CD4-positive, alpha-beta memory T cell (primary cell): ENCODE data around the gene MFSD11. TPM values are rescaled to one million over a fixed set of nuclear protein-coding genes. Genes with fewer than 3 reads are reported as not detected.
"Not testable (repeated sequence)": the region's sequence is repeated elsewhere in the genome, so short reads cannot be mapped to it uniquely, and the experiment has no call there.

Experiments used
- CTCF ChIA-PET: fragments of 350-600 bp; sonication (Branson Sonifier 250); formaldehyde crosslinking; loops from one replicate; lab custom pipeline; 2021; ENCODE audit warnings: inconsistent platforms; ENCODE audit not compliant: partially characterized antibody; lab: Charles Lee
- POLR2A ChIA-PET: fragments of 350-600 bp; sonication (Branson Sonifier 250); formaldehyde crosslinking; loops from one replicate; lab custom pipeline; 2021; ENCODE audit not compliant: partially characterized antibody; lab: Charles Lee
- DNase-seq, 5 donors: peaks; one replicate each; pipeline versions ENCODE4 v3.0.0 to v3.0.0-alpha.2; 2020 to 2022; ENCODE audit warnings: mixed read lengths in 1 of 5
- H3K27ac ChIP-seq: one replicate; pipeline ENCODE4 v1.7.0; 2013; ENCODE audit warnings: low read depth, low read length
- H3K27me3 ChIP-seq: 2 replicates; pipeline ENCODE4 v1.7.0; 2013; ENCODE audit warnings: mild to moderate bottlenecking, low read length, moderate library complexity; ENCODE audit not compliant: insufficient read depth
- H3K36me3 ChIP-seq: 2 replicates; pipeline ENCODE4 v1.7.0; 2013; ENCODE audit warnings: mild to moderate bottlenecking, low read length, moderate library complexity; ENCODE audit not compliant: insufficient read depth
- H3K4me1 ChIP-seq: 2 replicates; pipeline ENCODE4 v1.7.0; 2013; ENCODE audit warnings: mild to moderate bottlenecking, low read length, moderate library complexity; ENCODE audit not compliant: insufficient read depth
- H3K4me3 ChIP-seq, 2 donors: one replicate each; pipeline ENCODE4 v1.7.0; 2013; ENCODE audit warnings: low read length in 2 of 2, mild to moderate bottlenecking in 1 of 2
- H3K9me3 ChIP-seq, 2 donors: one replicate each; pipeline ENCODE4 v1.7.0; 2013; ENCODE audit warnings: low read length in 2 of 2, control low read depth in 1 of 2; ENCODE audit not compliant: control insufficient read depth in 1 of 2
- H3K27ac Mint-ChIP-seq, 7 donors: one replicate each; pipeline ENCODE4 v1.8.0; 2020 to 2021; ENCODE audit warnings: mixed read lengths in 7 of 7, mild to moderate bottlenecking in 6 of 7, inconsistent platforms in 3 of 7, moderate library complexity in 3 of 7
- H3K27me3 Mint-ChIP-seq, 2 donors: one replicate each; pipeline ENCODE4 v1.8.0; 2020 to 2021; ENCODE audit warnings: mixed read lengths in 2 of 2
- H3K36me3 Mint-ChIP-seq, 2 donors: one replicate each; pipeline ENCODE4 v1.8.0; 2020 to 2021; ENCODE audit warnings: mixed read lengths in 2 of 2, inconsistent platforms in 1 of 2, mild to moderate bottlenecking in 1 of 2
- H3K4me1 Mint-ChIP-seq, 4 donors: one replicate each; pipeline ENCODE4 v1.8.0; 2020 to 2021; ENCODE audit warnings: mixed read lengths in 4 of 4, mild to moderate bottlenecking in 1 of 4
- H3K4me3 Mint-ChIP-seq, 8 donors: one replicate each; pipeline ENCODE4 v1.8.0; 2020 to 2021; ENCODE audit warnings: mixed read lengths in 8 of 8, mild to moderate bottlenecking in 7 of 8, moderate library complexity in 6 of 8, inconsistent platforms in 3 of 8
- H3K9me3 Mint-ChIP-seq, 8 donors: one replicate each; pipeline ENCODE4 v1.8.0; 2020 to 2021; ENCODE audit warnings: mixed read lengths in 8 of 8, mild to moderate bottlenecking in 5 of 8, inconsistent platforms in 3 of 8, moderate library complexity in 1 of 8
- intact Hi-C: fragments of 100-400 bp; cut with micrococcal nuclease; formaldehyde crosslinking; loops from one replicate; pipeline ENCODE4 v1.15.1; 2023
- polyA plus RNA-seq, 2 donors: library from polyadenylated mRNA; unstranded; fragments of 300-500 nt; fragmentation: Illumina TruSeq; gene quantifications; one replicate each; pipeline ENCODE4 v1.2.3, GENCODE V29; 2021
- total RNA-seq, 2 experiments: library from RNA; stranded (reverse); gene quantifications; one replicate each; pipeline ENCODE4 v1.2.3, GENCODE V29; 2021

The MFSD11 gene
- total and polyA plus RNA-seq, 4 experiments from 2014 or later, result 23.1 to 37.8 (median 33.7) TPM

DNA sequence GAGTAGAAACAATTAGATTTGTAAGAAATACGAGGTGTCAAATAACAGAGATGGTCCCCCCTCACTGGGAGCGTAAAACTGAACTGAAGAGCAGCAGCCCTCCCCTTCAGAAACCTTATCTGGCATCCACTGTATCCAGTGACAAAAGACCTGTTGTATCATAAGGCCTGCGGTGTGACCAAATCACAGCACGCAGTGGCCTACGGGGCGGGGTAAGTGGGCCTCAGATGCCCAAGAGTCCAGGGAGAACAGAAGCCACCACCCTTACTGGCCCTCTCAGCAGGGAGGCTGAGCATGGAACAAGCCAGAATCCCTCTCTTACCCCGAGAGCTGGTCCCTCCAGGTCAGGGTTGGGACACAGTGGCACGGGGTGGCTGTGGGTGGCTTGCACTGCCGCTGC is 17.0 kb upstream of the MFSD11 start:
- ChIA-PET CTCF (no interaction called here), POLR2A (interaction anchor here (9.5 kb wide), 1 partner anchor 17 kb away, joined by 283 read pairs; the partner anchor contains the start of genes MFSD11 and SRSF2)
- Histone ChIP-seq H3K27ac (no peak overlapping the region), H3K36me3 (peaks cover 80% of the 10 kb centered on the region), H3K9me3 (no peaks in the 10 kb centered on the region), H3K27me3 (no peaks in the 10 kb centered on the region), H3K4me1 (peaks cover 50% of the 10 kb centered on the region), H3K4me3 (no peak overlapping the region)
- intact Hi-C loops, result no loop called here
- Mint-ChIP-seq H3K4me1 (peaks cover 19 to 58% (median 39%) of the 10 kb centered on the region in 4 donors), H3K4me3 (no peak overlapping the region), H3K9me3 (no peaks in the 10 kb centered on the region), H3K27me3 (no peaks in the 10 kb centered on the region), H3K27ac (peak overlapping the region in 5 of 7 donors; percentile 13 to 74 (median 55)), H3K36me3 (peaks cover 54 to 78% of the 10 kb centered on the region in 2 donors)
- no peak for DNase-seq

DNA sequence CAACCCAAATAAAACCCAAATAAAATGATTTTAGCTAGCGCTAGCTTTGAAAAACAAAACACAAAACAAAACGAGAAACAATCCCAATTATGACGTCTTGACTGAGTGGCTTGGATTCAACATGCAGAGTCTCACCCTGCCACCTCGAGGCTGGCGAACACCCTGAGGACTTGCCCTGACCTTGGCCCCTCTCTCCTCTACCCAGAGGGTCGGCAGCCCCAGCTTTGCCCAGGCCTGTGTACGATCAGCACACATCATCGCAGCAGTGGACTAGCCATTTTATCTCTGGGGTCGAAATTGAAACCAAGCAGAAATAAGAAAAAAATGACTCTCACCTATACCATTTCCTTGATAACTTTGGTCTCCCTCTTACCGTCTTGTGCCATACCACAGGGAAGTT is 16.5 kb upstream of the MFSD11 start:
- Histone ChIP-seq H3K9me3 (no peaks in the 10 kb centered on the region), H3K36me3 (peaks cover 74% of the 10 kb centered on the region), H3K4me3 (no peak overlapping the region), H3K27ac (no peak overlapping the region), H3K27me3 (no peaks in the 10 kb centered on the region), H3K4me1 (peaks cover 47% of the 10 kb centered on the region)
- Mint-ChIP-seq H3K27me3 (no peaks in the 10 kb centered on the region), H3K27ac (peak overlapping the region in 3 of 7 donors; percentile 59 to 76 (median 61)), H3K9me3 (no peaks in the 10 kb centered on the region), H3K4me3 (peak overlapping the region in 2 of 8 donors; percentile 26 to 54), H3K36me3 (peaks cover 49 to 76% of the 10 kb centered on the region in 2 donors), H3K4me1 (peaks cover 15 to 56% (median 36%) of the 10 kb centered on the region in 4 donors)
- intact Hi-C loops, result no loop called here
- CTCF ChIA-PET, result interaction anchor here (1.0 kb wide), 1 partner anchor 198 kb away, joined by 3 read pairs; no protein-coding TSS in a partner anchor
- POLR2A ChIA-PET, result interaction anchor here (9.5 kb wide), 1 partner anchor 16 kb away, joined by 283 read pairs; the partner anchor contains the start of genes MFSD11 and SRSF2
- DNase-seq, result no peak

DNA sequence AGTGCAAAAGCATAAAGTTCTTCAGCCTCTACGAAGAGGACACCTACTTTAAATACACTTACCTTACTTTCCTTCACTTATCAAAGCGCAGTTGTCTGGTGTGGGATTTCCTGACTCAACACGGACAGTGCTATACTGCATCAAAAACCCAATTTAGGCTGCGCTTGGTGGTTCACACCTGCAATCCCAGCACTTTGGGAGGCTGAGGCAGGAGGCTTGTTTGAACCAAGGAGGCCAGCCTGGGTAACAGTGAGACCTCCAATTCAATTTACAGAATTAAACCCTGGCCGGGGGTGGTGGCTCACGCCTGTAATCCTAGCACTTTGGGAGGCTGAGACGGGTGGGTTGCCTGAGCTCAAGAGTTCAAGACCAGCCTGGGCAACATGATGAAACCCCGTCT is 15.6 kb upstream of the MFSD11 start:
- H3K27ac Mint-ChIP-seq, result peak overlapping the region in 2 of 7 donors; percentile 59 to 79
- peaks cover 41% of the 10 kb centered on the region for H3K4me1 ChIP-seq
- peaks cover 67% of the 10 kb centered on the region for H3K36me3 ChIP-seq
- H3K36me3 Mint-ChIP-seq, result peaks cover 46 to 73% of the 10 kb centered on the region in 2 donors
- no peak for DNase-seq
- H3K9me3 ChIP-seq, result no peaks in the 10 kb centered on the region
- H3K27me3 ChIP-seq, result no peaks in the 10 kb centered on the region
- CTCF ChIA-PET, result interaction anchor here (1.0 kb wide), 1 partner anchor 199 kb away, joined by 3 read pairs; no protein-coding TSS in a partner anchor
- H3K9me3 Mint-ChIP-seq, result no peaks in the 10 kb centered on the region
- H3K4me3 Mint-ChIP-seq, result peak overlapping the region in 1 of 8 donors; percentile 31
- no peak overlapping the region for H3K27ac ChIP-seq
- no peak overlapping the region for H3K4me3 ChIP-seq
- peaks cover 14 to 55% (median 35%) of the 10 kb centered on the region in 4 donors for H3K4me1 Mint-ChIP-seq
- no peaks in the 10 kb centered on the region for H3K27me3 Mint-ChIP-seq
- intact Hi-C loops, result no loop called here
- POLR2A ChIA-PET, result interaction anchor here (9.5 kb wide), 1 partner anchor 16 kb away, joined by 283 read pairs; the partner anchor contains the start of genes MFSD11 and SRSF2

DNA sequence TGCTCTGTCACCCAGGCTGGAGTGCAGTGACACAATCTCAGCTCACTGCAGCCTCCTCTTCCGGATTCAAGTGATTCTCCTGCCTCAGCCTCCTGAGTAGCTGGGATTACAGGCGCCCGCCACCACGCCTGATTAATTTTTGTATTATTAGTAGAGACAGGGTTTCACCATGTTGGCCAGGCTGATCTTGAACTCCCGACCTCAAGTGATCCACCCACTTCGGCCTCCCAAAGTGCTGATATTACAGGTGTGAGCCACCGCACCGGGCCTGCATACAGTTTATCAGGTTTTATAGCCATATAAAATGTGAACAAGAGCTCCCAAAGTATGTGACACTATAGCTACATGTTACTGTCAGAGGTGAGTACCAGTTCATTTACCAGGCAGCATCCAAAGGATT is 14.9 kb upstream of the MFSD11 start:
- H3K9me3 ChIP-seq, DNase-seq, H3K4me3 ChIP-seq, H3K27ac ChIP-seq, H3K27me3 ChIP-seq, H3K9me3 Mint-ChIP-seq, H3K27me3 Mint-ChIP-seq, intact Hi-C loops: not testable (repeated sequence)
- Mint-ChIP-seq H3K4me1 (peaks cover 18 to 62% (median 41%) of the 10 kb centered on the region in 4 donors), H3K4me3 (peak overlapping the region in 5 of 8 donors; percentile 32 to 51 (median 40)), H3K27ac (peak overlapping the region in 5 of 7 donors; percentile 17 to 98 (median 68)), H3K36me3 (peaks cover 46 to 77% of the 10 kb centered on the region in 2 donors)
- ChIA-PET CTCF (interaction anchor here (2.0 to 6.3 kb wide), 2 partner anchors 9 to 99 kb away, joined by 5 to 54 read pairs; no protein-coding TSS in a partner anchor), POLR2A (interaction anchor here (1.3 to 9.5 kb wide), 2 partner anchors 9 to 15 kb away, joined by 6 to 283 read pairs; partner anchors contain the start of genes MFSD11 and SRSF2)
- peaks cover 64% of the 10 kb centered on the region for H3K36me3 ChIP-seq
- peaks cover 46% of the 10 kb centered on the region for H3K4me1 ChIP-seq

DNA sequence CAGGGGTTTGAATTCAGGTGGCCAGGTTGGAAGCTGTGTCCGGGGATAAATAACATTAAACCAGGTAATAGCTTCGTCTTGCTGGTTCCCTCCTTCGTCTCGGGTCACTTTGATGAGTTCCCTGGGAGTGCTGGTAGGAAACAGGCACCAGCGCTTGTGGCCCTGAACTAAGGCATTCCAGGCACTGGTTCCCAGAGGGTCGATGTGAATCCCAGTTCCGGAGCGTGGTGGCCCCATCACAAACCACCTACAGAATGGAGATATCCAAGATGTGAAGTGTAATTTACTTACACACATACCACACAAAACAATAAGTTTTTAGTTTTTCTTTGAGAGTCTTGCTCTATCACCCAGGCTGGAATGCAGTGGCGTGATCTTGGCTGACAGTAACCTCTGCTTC is 14.1 kb upstream of the MFSD11 start:
- Histone ChIP-seq H3K27me3 (no peaks in the 10 kb centered on the region), H3K4me3 (no peak overlapping the region), H3K36me3 (peaks cover 56% of the 10 kb centered on the region), H3K9me3 (no peaks in the 10 kb centered on the region), H3K4me1 (peaks cover 55% of the 10 kb centered on the region), H3K27ac (no peak overlapping the region)
- POLR2A ChIA-PET, result interaction anchor here (1.3 to 9.5 kb wide), 2 partner anchors 10 to 14 kb away, joined by 6 to 283 read pairs; partner anchors contain the start of genes MFSD11 and SRSF2
- no peak for DNase-seq
- Mint-ChIP-seq H3K9me3 (no peaks in the 10 kb centered on the region), H3K27ac (peak overlapping the region in 2 of 7 donors; percentile 55 to 98), H3K27me3 (no peaks in the 10 kb centered on the region), H3K4me1 (peaks cover 20 to 66% (median 43%) of the 10 kb centered on the region in 4 donors), H3K4me3 (peak overlapping the region in 4 of 8 donors; percentile 31 to 97 (median 44)), H3K36me3 (peaks cover 37 to 69% of the 10 kb centered on the region in 2 donors)
- CTCF ChIA-PET, result interaction anchor here (2.0 to 6.3 kb wide), 2 partner anchors 10 to 100 kb away, joined by 5 to 54 read pairs; no protein-coding TSS in a partner anchor
- intact Hi-C loops, result no loop called here

DNA sequence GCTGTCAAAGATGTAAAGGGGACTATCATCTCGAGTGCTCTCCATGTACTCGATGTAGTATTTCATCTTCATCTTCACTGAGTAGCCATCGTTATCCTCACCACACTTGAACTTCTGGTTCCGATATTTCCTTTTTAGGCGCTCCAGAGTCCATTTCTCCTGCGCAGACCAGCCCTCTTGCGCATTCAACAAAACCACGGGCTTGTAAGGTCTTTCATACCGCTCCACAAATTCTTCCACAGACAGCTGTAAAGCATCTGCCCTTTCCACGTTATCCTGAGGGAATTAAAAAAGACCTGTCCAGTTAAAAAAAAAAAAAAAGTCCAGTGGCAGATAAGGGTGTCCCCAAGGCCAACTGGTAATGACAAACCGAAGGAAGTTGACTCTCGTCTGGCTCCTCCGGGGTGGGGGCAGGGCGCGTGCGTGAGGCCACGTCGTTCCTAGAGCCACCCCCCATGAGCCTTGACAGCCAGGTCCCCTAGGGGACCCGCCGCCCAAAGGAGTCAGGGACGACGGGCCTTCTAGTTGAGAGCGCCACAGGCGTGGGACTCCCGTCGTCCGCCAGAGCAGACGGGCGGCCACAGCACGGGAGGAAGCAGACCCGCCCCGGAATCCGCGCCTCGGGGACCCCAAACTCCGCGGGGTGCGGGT is 12.2 kb upstream of the MFSD11 start:
- H3K36me3 ChIP-seq, result peaks cover 44% of the 10 kb centered on the region
- Mint-ChIP-seq H3K36me3 (peaks cover 21 to 61% of the 10 kb centered on the region in 2 donors), H3K9me3 (no peaks in the 10 kb centered on the region), H3K4me1 (peaks cover 26 to 76% (median 50%) of the 10 kb centered on the region in 4 donors), H3K27me3 (no peaks in the 10 kb centered on the region), H3K27ac (peak overlapping the region; percentile 94 to 98 (median 97)), H3K4me3 (peak overlapping the region; percentile 93 to 99 (median 96))
- peak overlapping the region; percentile 97 for H3K27ac ChIP-seq
- intact Hi-C loops, result loop anchor here (1.0 to 5.0 kb wide), 6 partner anchors 12 to 208 kb away; partner anchors contain the start of gene SRSF2
- DNase-seq, result peak; percentile 66 to 83 (median 70)
- CTCF ChIA-PET, result interaction anchor here (0.7 to 6.3 kb wide), 5 partner anchors 11 to 1209 kb away, joined by 3 to 54 read pairs (median 4); partner anchors contain the start of gene TSEN54
- H3K4me3 ChIP-seq, result peak overlapping the region; percentile 52 to 76
- no peaks in the 10 kb centered on the region for H3K27me3 ChIP-seq
- POLR2A ChIA-PET, result interaction anchor here (0.6 to 9.5 kb wide), 17 partner anchors 10 to 1233 kb away, joined by 3 to 283 read pairs (median 8); partner anchors contain the start of genes MFSD11, MXRA7, RHBDF2 and SRSF2
- peaks cover 72% of the 10 kb centered on the region for H3K4me1 ChIP-seq
- H3K9me3 ChIP-seq, result no peaks in the 10 kb centered on the region
